ENCODE data around the gene C1orf174.

C1orf174 gene

DNA sequence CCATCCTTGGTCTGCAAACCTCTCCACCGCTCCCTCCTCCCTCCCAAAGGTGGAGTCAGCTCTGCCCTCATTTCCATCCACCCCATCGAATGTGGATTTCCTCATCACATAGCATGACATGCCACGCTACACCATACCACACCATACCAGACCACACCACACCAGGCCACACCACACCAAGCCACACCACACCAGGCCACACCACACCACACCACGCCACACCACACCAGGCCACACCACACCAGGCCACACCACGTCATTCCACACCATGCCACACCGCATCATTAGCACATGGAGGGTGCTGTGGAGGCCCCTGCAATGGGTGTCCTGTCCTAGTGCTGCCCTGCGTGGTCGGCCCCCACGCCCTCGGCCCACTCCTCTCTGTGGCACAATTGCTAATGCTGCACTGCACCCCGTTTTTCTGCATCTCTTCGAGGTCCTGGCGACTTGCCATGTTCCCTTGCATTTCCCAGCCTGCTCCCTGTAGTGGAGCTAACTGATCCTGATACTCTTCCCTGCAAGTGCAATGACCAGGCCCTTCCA is 31.5 kb downstream of the C1orf174 start:
- no peaks in the 10 kb centered on the region for H3K4me1 ChIP-seq
- intact Hi-C loops (cut with DNase I; ENCODE audit: low total_unique reads): no loop called here
- H3K36me3 ChIP-seq: peaks cover 35 to 83% (median 63%) of the 10 kb centered on the region in 3 donors
- no peak overlapping the region for H3K4me3 ChIP-seq
- no peaks in the 10 kb centered on the region for H3K27me3 ChIP-seq
- H3K27ac ChIP-seq: no peak overlapping the region
- no peaks in the 10 kb centered on the region for H3K9me3 ChIP-seq
- TF ChIP-seq, protein P1, sequence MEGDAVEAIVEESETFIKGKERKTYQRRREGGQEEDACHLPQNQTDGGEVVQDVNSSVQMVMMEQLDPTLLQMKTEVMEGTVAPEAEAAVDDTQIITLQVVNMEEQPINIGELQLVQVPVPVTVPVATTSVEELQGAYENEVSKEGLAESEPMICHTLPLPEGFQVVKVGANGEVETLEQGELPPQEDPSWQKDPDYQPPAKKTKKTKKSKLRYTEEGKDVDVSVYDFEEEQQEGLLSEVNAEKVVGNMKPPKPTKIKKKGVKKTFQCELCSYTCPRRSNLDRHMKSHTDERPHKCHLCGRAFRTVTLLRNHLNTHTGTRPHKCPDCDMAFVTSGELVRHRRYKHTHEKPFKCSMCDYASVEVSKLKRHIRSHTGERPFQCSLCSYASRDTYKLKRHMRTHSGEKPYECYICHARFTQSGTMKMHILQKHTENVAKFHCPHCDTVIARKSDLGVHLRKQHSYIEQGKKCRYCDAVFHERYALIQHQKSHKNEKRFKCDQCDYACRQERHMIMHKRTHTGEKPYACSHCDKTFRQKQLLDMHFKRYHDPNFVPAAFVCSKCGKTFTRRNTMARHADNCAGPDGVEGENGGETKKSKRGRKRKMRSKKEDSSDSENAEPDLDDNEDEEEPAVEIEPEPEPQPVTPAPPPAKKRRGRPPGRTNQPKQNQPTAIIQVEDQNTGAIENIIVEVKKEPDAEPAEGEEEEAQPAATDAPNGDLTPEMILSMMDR (IDR thresholded peaks at IDR 0.05): no peak
- no peak for DNase-seq

DNA sequence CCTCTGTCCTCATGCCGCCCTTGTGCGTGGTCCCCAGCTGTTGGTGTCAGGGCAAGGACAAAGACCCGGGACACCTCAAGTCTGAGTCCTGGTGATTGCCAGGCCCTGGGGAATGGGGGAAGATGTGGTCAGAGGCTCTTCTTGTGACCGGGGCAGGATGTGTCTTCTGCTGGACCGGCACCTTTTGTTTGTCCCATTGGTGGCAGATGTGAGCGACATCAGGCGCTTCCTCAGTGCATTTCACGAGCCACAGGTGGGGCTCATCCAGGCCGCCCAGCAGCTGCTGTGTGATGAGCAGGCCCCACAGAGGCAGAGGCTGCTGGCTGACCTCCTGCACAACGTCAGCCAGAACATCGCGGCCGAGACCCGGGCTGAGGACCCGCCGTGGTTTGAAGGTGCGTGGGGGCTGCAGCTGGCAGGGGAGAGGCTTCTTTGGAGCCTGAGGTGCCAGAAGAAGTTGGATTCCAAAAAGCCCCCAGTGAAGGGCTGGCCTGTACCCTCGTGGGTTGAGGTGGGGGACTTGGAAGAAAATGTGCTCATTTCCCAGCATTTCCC is 34.4 kb downstream of the C1orf174 start:
- H3K27me3 ChIP-seq: no peaks in the 10 kb centered on the region
- TF ChIP-seq, protein P1 (IDR thresholded peaks at IDR 0.05): no peak
- H3K27ac ChIP-seq: no peak overlapping the region
- H3K4me1 ChIP-seq: no peaks in the 10 kb centered on the region
- no peak overlapping the region for H3K4me3 ChIP-seq
- intact Hi-C loops (cut with DNase I; ENCODE audit: low total_unique reads): no loop called here
- no peaks in the 10 kb centered on the region for H3K9me3 ChIP-seq
- peaks cover 20 to 60% (median 36%) of the 10 kb centered on the region in 3 donors for H3K36me3 ChIP-seq
- no peak for DNase-seq

DNA sequence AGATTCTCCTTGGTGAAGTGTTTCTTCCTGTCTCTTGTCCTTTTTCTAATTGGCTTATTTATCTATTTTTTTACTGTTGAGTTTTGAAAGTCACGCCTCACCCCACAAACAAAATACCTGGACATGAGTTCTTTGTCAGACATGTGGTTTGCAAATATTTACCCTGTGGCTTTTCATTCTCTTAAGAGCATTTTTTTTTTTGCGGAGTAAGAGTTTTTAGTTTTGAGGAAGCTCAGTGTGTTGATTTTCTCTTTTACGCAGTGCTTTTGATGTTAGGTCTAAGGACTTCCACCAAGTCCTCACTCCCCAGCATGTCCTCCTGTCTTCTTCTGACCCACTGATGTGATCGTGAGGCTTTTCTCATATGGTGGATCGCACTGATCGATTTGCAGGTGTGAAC is 35.2 kb downstream of the C1orf174 start:
- no peaks in the 10 kb centered on the region for H3K27me3 ChIP-seq
- TF ChIP-seq, protein P1 (IDR thresholded peaks at IDR 0.05): no peak
- DNase-seq: no peak
- no peaks in the 10 kb centered on the region for H3K9me3 ChIP-seq
- H3K27ac ChIP-seq: no peak overlapping the region
- intact Hi-C loops (cut with DNase I; ENCODE audit: low total_unique reads): no loop called here
- no peak overlapping the region for H3K4me3 ChIP-seq
- H3K4me1 ChIP-seq: no peaks in the 10 kb centered on the region
- H3K36me3 ChIP-seq: peaks cover 13 to 52% (median 28%) of the 10 kb centered on the region in 3 donors

DNA sequence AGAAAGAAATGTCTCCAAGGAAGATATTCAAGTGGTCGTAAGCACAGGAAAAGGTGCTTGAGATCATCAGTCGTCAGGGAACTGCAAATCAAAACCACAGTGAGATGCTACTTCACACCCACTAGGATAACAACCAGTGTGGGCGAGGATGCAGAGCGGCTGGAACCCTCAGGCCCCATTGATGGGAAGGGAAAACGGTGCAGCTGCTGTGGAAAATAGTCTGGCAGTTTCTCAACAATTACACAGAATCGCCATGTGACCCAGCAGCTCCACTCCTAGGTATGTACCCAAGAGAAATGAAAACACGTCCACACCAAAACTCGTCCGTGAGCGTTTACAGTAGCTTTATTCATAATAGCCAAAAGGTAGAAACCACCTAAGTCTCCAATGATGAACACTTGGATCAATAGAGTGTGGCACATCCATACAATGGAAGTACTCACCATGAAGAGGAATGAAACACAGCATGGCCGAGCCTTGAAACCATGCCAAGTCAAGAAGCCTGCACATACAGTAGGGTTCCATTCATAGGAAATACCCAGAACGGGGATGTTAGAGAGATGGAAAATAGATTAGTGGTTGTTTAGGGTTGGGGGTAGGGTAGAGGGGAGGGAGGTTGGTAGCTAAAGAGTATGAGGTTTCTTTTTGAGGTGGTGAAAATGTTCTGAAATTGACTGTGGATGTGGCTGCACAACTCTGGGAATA is 36.7 kb downstream of the C1orf174 start:
- Histone ChIP-seq H3K4me3 (no peak overlapping the region), H3K36me3 (peaks cover 0 to 37% (median 17%) of the 10 kb centered on the region in 3 donors), H3K4me1 (peaks cover 0 to 4% (median under 1%) of the 10 kb centered on the region in 4 donors), H3K27me3 (no peaks in the 10 kb centered on the region), H3K9me3 (no peaks in the 10 kb centered on the region), H3K27ac (no peak overlapping the region)
- TF ChIP-seq, protein P1 (IDR thresholded peaks at IDR 0.05): no peak
- intact Hi-C loops (cut with DNase I; ENCODE audit: low total_unique reads): no loop called here
- DNase-seq: no peak

DNA sequence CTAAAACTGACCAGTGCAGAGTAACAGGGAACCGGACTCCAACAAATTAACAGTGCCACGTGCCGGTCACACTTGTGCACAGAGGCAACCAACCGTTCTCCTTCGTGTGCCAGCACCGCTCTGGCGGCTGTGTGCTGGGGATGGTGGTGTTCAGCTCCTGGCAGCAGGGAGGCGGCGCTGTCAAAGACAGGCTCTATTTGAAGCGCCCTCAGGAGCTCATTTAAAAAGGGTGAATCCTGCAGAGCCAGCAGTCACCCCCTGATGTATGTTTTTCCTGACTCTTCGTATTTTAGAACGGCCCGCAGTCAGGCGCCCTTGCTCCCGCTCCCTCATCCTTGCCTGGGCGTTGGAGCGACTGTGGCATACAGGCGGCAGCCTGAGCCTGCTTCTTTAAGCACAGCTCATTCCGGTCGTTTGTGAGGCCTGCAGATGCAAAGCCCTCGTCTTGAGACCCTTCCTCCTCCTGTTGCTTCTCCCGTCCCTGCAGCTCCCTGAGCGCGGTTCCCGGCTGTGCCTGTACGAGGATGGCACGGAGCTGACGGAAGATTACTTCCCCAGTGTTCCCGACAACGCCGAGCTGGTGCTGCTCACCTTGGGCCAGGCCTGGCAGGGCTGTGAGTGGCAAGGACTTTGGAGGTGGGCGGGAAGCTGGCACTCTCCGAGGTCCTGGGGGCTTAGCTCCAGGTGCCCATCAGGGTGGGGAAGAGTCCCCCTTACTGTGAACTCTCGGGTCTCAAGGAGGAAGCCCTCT is 41.7 kb downstream of the C1orf174 start:
- Histone ChIP-seq H3K27me3 (no peaks in the 10 kb centered on the region), H3K4me3 (peak overlapping the region; percentile 84 to 92), H3K4me1 (peaks cover 0 to 24% (median 19%) of the 10 kb centered on the region in 4 donors), H3K9me3 (no peaks in the 10 kb centered on the region), H3K27ac (peak overlapping the region in 1 of 2 donors; percentile 80), H3K36me3 (peaks cover 0 to 5% (median 0%) of the 10 kb centered on the region in 3 donors)
- TF ChIP-seq, protein P1 (IDR thresholded peaks at IDR 0.05): no peak
- no peak for DNase-seq
- intact Hi-C loops (cut with DNase I; ENCODE audit: low total_unique reads): loop anchor here (5.0 kb wide), 1 partner anchor 39 kb away; no protein-coding TSS in a partner anchor

Measured in tibial artery (tissue), 4 donors.